ENCODE results near the gene MAPK8IP1. TPM values are rescaled to one million over a fixed set of nuclear protein-coding genes. Genes with fewer than 3 reads are reported as not detected.
A peak's percentile ranks its signal among the peaks of the same experiment; 100 is the strongest.

The MAPK8IP1 gene
- total and polyA plus RNA-seq, 4 donors: 0.78 to 2.7 (median 1.4) TPM

DNA sequence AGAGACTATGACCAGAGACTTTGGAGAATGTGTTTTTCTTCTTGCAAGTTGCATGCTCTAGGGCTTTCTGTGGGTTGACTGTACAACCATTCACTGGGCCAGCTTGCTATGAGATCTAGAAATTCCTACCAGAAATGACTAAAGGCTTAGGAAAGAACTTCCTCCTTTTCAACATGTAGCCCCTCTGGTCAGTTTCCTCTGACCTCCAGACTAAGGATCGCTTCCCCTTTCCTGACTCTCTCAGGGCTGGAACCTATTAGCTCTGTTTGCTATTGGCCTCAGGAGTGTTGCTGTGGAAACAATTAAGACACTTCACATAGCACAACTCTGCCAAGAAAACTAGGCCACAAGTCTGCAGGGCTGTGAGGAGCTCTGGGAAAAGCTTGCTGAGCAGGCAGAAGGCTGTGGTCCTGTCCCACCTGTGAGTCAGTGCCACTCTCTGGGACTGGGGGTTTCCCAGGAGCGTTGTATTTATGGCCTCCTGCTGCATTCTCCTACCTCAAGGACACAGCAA lies 27.4 kb upstream of the MAPK8IP1 start:
- Histone ChIP-seq H3K9ac (ENCODE audit: low read depth in 1 of 2, low read length in 2 of 2) (peak overlapping the region in 1 of 2 donors; percentile 17), H3K36me3 (ENCODE audit: control insufficient read depth in 4 of 4, insufficient read depth in 3 of 4, low read depth in 1 of 4, low read length in 3 of 4) (peaks cover 7 to 60% (median 48%) of the 10 kb centered on the region in 4 donors)

DNA sequence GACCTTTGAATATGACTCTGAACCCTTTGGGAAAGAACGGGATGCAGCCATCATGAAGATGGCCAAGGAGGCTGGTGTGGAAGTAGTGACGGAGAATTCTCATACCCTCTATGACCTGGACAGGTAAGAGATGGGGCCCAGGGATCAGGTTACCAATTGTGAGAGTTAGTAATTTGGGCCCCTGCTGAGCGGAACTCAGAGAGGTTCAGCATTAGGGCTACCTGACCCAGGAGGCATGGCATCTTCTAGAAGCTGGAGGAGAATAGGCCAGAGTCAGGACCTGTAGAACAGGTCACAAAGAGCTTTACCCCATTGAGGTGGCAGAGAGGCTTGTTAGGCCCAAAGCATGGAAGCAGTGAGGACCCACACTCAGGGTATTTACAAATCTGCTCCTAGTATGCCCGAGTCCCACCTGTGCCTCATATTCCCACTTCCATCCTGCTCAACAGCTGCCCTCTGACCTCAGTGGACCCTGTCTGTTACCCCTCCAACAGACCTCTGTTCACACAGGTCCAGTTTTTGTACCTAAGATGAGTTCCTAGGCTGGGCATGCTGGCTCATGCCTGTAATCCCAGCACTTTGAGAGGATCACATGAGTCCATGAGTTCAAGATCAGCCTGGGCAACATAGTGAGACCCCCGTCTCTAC lies 26.6 kb upstream of the MAPK8IP1 start:
- Histone ChIP-seq H3K4me3 (ENCODE audit: low read depth in 1 of 3, low read length in 3 of 3) (no peak overlapping the region), H3K27ac (ENCODE audit: low read depth in 1 of 2, low read length in 2 of 2) (peak overlapping the region; percentile 38 to 42), H3K9ac (ENCODE audit: low read depth in 1 of 2, low read length in 2 of 2) (no peak overlapping the region), H3K36me3 (ENCODE audit: control insufficient read depth in 4 of 4, insufficient read depth in 3 of 4, low read depth in 1 of 4, low read length in 3 of 4) (peaks cover 9 to 67% (median 53%) of the 10 kb centered on the region in 4 donors), H3K27me3 (ENCODE audit: control insufficient read depth in 4 of 4, insufficient read depth in 4 of 4, low read length in 3 of 4) (no peaks in the 10 kb centered on the region), H3K9me3 (ENCODE audit: control insufficient read depth in 4 of 4, low read length in 3 of 4) (no peaks in the 10 kb centered on the region), H3K4me1 (ENCODE audit: control insufficient read depth in 4 of 4, insufficient read depth in 4 of 4, low read length in 3 of 4) (peaks cover 20 to 69% (median 63%) of the 10 kb centered on the region in 4 donors)
- TF ChIP-seq GABPA (IDR thresholded peaks at IDR 0.05 in 1 of 2, conservative IDR thresholded peaks at IDR 0.05 in 1 of 2): no peak
- no peak for TF ChIP-seq SP1 (IDR thresholded peaks at IDR 0.05)
- no peak for TF ChIP-seq TAF1 (conservative IDR thresholded peaks at IDR 0.05)
- TF ChIP-seq, protein P1, sequence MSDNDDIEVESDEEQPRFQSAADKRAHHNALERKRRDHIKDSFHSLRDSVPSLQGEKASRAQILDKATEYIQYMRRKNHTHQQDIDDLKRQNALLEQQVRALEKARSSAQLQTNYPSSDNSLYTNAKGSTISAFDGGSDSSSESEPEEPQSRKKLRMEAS (IDR thresholded peaks at IDR 0.05): no peak
- no peak for TF ChIP-seq JUND (IDR thresholded peaks at IDR 0.05)
- TF ChIP-seq HNF4A (conservative IDR thresholded peaks at IDR 0.05): no peak
- no peak for TF ChIP-seq RXRA (IDR thresholded peaks at IDR 0.05)
- no peak for TF ChIP-seq FOXA2 (IDR thresholded peaks at IDR 0.05)
- TF ChIP-seq, protein P2, sequence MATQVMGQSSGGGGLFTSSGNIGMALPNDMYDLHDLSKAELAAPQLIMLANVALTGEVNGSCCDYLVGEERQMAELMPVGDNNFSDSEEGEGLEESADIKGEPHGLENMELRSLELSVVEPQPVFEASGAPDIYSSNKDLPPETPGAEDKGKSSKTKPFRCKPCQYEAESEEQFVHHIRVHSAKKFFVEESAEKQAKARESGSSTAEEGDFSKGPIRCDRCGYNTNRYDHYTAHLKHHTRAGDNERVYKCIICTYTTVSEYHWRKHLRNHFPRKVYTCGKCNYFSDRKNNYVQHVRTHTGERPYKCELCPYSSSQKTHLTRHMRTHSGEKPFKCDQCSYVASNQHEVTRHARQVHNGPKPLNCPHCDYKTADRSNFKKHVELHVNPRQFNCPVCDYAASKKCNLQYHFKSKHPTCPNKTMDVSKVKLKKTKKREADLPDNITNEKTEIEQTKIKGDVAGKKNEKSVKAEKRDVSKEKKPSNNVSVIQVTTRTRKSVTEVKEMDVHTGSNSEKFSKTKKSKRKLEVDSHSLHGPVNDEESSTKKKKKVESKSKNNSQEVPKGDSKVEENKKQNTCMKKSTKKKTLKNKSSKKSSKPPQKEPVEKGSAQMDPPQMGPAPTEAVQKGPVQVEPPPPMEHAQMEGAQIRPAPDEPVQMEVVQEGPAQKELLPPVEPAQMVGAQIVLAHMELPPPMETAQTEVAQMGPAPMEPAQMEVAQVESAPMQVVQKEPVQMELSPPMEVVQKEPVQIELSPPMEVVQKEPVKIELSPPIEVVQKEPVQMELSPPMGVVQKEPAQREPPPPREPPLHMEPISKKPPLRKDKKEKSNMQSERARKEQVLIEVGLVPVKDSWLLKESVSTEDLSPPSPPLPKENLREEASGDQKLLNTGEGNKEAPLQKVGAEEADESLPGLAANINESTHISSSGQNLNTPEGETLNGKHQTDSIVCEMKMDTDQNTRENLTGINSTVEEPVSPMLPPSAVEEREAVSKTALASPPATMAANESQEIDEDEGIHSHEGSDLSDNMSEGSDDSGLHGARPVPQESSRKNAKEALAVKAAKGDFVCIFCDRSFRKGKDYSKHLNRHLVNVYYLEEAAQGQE (IDR thresholded peaks at IDR 0.05): no peak
- no peak for TF ChIP-seq NR2F2 (IDR thresholded peaks at IDR 0.05)
- no peak for TF ChIP-seq YY1 (IDR thresholded peaks at IDR 0.05)
- DNase-seq (ENCODE audit: low spot score): no peak
- 77% methylated on average over 5 of the region's 5 CpGs for WGBS

More for the DNA sequence above, 27.4 kb upstream of the MAPK8IP1 start:
- TF ChIP-seq RAD21 (IDR thresholded peaks at IDR 0.05): peak in 1 of 2 donors; percentile 6
- TF ChIP-seq NR2F2 (IDR thresholded peaks at IDR 0.05): peak; percentile 56
- TF ChIP-seq, protein P1 (IDR thresholded peaks at IDR 0.05): no peak
- H3K27ac ChIP-seq (ENCODE audit: low read depth in 1 of 2, low read length in 2 of 2): peak overlapping the region; percentile 42 to 44
- H3K27me3 ChIP-seq (ENCODE audit: control insufficient read depth in 4 of 4, insufficient read depth in 4 of 4, low read length in 3 of 4): no peaks in the 10 kb centered on the region
- peaks cover 23 to 78% (median 71%) of the 10 kb centered on the region in 4 donors for H3K4me1 ChIP-seq (ENCODE audit: control insufficient read depth in 4 of 4, insufficient read depth in 4 of 4, low read length in 3 of 4)
- H3K4me3 ChIP-seq (ENCODE audit: low read depth in 1 of 3, low read length in 3 of 3): no peak overlapping the region
- no peaks in the 10 kb centered on the region for H3K9me3 ChIP-seq (ENCODE audit: control insufficient read depth in 4 of 4, low read length in 3 of 4)
- WGBS: 25% methylated on average over 2 of the region's 2 CpGs
- DNase-seq (ENCODE audit: low spot score): no peak

DNA sequence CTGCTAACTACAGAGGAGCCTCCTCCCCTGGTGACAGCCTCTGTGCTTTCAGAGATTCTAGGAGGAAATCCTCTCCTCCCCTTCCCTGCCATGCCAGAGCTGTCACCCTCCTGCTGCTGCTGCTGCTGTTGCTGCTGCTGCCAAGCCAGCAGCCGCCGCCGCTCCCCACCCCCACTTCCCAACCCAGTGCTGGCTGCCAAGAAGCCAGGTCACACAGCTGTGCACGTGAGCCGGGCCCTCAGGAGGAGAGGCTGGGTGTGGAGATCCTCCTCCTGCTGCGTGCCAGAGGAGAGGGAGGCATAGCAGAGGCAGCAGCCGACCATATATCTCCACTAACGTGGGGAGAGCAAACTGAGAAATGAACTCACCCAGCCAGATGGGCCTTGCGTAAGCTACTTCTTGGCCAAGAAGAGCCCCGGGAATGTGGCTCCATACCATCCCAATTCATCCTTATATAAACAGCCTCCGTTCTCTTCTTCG lies 25.8 kb upstream of the MAPK8IP1 start:
- no peak overlapping the region for H3K9ac ChIP-seq (ENCODE audit: low read depth in 1 of 2, low read length in 2 of 2)
- H3K36me3 ChIP-seq (ENCODE audit: control insufficient read depth in 4 of 4, insufficient read depth in 3 of 4, low read depth in 1 of 4, low read length in 3 of 4): peaks cover 9 to 74% (median 54%) of the 10 kb centered on the region in 4 donors
- no peaks in the 10 kb centered on the region for H3K27me3 ChIP-seq (ENCODE audit: control insufficient read depth in 4 of 4, insufficient read depth in 4 of 4, low read length in 3 of 4)
- peaks cover 19 to 61% (median 55%) of the 10 kb centered on the region in 4 donors for H3K4me1 ChIP-seq (ENCODE audit: control insufficient read depth in 4 of 4, insufficient read depth in 4 of 4, low read length in 3 of 4)
- no peak overlapping the region for H3K4me3 ChIP-seq (ENCODE audit: low read depth in 1 of 3, low read length in 3 of 3)
- peak overlapping the region; percentile 19 to 42 for H3K27ac ChIP-seq (ENCODE audit: low read depth in 1 of 2, low read length in 2 of 2)
- no peak for DNase-seq (ENCODE audit: low spot score)
- no peaks in the 10 kb centered on the region for H3K9me3 ChIP-seq (ENCODE audit: control insufficient read depth in 4 of 4, low read length in 3 of 4)
- 23% methylated on average over 12 of the region's 12 CpGs for WGBS
- TF ChIP-seq, protein P3, sequence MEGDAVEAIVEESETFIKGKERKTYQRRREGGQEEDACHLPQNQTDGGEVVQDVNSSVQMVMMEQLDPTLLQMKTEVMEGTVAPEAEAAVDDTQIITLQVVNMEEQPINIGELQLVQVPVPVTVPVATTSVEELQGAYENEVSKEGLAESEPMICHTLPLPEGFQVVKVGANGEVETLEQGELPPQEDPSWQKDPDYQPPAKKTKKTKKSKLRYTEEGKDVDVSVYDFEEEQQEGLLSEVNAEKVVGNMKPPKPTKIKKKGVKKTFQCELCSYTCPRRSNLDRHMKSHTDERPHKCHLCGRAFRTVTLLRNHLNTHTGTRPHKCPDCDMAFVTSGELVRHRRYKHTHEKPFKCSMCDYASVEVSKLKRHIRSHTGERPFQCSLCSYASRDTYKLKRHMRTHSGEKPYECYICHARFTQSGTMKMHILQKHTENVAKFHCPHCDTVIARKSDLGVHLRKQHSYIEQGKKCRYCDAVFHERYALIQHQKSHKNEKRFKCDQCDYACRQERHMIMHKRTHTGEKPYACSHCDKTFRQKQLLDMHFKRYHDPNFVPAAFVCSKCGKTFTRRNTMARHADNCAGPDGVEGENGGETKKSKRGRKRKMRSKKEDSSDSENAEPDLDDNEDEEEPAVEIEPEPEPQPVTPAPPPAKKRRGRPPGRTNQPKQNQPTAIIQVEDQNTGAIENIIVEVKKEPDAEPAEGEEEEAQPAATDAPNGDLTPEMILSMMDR (IDR thresholded peaks at IDR 0.05; ENCODE audit: low read depth, low read length, missing input control): no peak
- TF ChIP-seq EGR1 (IDR thresholded peaks at IDR 0.05; ENCODE audit: low read depth in 2 of 2) (peak in 1 of 2 donors; percentile 58), RXRA (IDR thresholded peaks at IDR 0.05) (peak; percentile 58 to 82), GABPA (IDR thresholded peaks at IDR 0.05 in 1 of 2, conservative IDR thresholded peaks at IDR 0.05 in 1 of 2) (peak in 1 of 2 donors; percentile 32), JUND (IDR thresholded peaks at IDR 0.05) (peak; percentile 17 to 74), SP1 (IDR thresholded peaks at IDR 0.05) (peak; percentile 68), RAD21 (IDR thresholded peaks at IDR 0.05) (peak; percentile 48 to 61), FOXA1 (IDR thresholded peaks at IDR 0.05) (peak; percentile 75), TAF1 (conservative IDR thresholded peaks at IDR 0.05) (no peak), NR2F2 (IDR thresholded peaks at IDR 0.05) (no peak)
- TF ChIP-seq, protein P1 (IDR thresholded peaks at IDR 0.05): peak; percentile 68
- TF ChIP-seq, protein P4, sequence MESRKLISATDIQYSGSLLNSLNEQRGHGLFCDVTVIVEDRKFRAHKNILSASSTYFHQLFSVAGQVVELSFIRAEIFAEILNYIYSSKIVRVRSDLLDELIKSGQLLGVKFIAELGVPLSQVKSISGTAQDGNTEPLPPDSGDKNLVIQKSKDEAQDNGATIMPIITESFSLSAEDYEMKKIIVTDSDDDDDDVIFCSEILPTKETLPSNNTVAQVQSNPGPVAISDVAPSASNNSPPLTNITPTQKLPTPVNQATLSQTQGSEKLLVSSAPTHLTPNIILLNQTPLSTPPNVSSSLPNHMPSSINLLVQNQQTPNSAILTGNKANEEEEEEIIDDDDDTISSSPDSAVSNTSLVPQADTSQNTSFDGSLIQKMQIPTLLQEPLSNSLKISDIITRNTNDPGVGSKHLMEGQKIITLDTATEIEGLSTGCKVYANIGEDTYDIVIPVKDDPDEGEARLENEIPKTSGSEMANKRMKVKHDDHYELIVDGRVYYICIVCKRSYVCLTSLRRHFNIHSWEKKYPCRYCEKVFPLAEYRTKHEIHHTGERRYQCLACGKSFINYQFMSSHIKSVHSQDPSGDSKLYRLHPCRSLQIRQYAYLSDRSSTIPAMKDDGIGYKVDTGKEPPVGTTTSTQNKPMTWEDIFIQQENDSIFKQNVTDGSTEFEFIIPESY (IDR thresholded peaks at IDR 0.05): peak; percentile 49
- TF ChIP-seq, protein P5, sequence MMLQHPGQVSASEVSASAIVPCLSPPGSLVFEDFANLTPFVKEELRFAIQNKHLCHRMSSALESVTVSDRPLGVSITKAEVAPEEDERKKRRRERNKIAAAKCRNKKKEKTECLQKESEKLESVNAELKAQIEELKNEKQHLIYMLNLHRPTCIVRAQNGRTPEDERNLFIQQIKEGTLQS (IDR thresholded peaks at IDR 0.05): peak; percentile 19
